Measurements from ENCODE around the gene ACP4.
"Not testable (repeated sequence)": the region's sequence is repeated elsewhere in the genome, so short reads cannot be mapped to it uniquely, and the experiment has no call there.

ACP4 gene

DNA sequence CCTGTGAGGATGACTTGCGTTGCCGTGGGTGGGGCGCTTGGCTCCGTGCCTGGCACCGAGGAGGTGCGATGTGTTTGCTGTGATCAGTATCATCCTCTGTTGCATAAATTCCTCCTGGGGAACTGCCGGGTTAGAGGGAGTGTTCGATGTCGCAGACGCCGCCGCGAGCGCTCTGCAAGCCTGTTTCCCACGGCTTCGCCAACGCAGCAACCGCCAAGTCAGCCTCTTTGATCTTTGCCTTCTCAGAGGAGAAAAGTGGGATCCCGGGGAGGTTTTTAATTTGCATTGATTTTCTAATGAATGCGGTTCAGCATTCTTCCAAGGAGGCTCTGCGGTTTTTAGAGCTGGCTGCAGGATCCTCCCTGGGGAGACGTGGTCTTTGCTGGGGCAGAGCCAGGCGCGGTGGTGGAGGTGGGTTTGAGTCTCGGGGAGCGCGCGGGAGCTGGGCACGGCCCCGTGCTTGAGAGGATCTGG lies 12.3 kb upstream of the ACP4 start:
- no peak for DNase-seq

DNA sequence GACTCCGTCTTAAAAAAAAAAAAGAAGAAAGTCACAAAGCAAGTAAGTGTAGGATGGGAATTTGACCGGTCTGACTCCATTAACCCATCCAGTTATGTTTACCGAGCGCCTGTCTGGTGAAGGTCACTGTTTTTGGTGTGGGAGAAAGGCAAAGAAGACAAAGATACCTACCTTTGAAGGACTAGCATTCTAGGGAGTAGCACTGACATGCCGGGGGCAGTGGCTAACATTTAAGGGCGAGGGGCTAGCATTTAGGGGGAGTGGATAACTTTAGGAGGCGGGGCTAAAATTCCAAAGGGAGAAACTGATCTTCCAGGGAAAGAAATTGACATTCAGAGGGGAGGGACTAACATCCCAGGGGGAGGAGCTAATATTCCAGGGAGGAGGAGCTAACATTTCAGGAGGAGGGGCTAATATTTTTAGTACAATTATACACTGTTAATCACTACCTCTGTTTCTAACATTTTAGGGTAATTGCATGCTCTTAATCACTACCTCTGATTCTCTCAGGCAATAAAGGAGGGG lies 11.2 kb upstream of the ACP4 start:
- no peak for DNase-seq

DNA sequence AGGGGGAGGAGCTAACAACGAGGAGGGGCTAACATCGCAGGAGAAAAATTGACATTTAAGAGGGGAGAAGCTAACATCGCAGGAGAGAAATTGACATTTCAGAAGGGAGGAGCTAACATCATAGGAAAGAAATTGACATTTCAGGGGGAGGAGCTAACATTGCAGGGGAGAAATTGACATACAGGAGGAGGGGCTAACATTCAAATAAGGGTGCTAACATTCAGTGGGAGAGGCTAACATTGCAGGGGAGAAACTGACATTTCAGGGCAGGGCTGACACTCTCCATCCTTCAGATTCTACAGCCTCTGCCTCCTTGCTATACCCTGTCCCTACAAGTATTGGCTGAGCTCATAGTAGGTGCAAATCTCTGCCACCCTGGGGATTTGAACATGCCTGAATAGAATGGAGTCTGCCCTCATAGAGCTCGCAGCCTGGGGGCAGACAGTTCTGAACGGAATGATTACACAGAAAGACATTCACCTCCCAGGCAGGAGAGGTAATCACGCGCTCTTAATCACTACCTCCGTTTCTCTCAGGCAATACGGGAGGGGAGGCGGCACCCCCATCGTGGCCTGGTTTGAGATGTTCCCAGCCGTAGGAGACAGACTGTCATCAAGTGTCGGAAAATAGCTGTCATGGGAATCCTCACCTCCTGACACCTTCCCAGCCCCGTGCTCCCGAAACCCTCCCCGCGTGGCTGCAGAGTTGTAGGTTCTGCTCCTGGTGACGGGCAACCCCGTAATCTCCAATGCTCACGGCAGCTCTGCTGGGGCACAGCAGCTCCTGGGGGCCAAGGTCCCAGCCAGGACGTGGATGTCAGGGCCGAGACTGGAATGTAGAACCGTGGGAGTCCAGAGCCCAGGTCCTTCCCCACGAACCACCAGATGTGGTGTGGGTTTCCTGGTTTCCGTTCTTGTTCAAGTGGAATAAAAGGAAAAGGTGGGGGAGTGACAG lies 10.4 kb upstream of the ACP4 start:
- no peak for DNase-seq

- DNase-seq: no peak
Observed at GRCh38 chr19:50780753-50781435, 9.3 kb upstream of the ACP4 start.

DNA sequence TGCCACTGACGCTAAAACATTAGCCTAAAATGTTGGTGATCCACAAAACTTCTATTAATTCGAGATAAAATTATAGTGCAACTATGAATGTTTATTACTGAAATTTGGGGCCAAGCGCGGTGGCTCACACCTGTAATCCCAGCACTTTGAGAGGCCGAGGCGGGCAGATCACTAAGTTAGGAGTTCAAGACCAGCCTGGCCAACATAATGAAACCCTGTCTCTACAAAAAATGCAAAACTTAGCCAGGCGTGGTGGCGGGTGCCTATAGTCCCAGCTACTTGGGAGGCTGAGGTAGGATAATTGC lies 6.4 kb upstream of the ACP4 start:
- DNase-seq: not testable (repeated sequence)

DNA sequence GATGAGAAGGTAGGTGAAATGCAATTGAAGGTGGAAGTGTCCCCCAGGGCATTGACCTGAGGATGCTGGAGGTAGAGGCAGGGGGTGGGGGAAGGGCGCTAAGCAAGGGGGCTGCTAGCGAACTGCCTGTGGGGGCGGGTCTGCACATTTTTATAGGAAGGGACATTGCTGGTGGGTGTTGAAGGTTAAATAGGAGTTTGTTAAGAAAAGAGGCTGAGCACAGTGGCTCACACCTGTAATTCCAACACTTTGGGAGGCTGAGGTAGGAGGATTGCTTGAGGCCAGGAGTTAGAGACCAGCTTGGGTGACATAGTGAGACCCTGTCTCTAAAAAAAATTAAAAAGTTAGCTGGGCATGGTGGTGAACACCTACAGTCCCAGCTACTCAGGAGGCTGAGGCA lies 5.5 kb upstream of the ACP4 start:
- DNase-seq: no peak

- no peak for DNase-seq
Observed at GRCh38 chr19:50785329-50785728, 4.9 kb upstream of the ACP4 start.

DNA sequence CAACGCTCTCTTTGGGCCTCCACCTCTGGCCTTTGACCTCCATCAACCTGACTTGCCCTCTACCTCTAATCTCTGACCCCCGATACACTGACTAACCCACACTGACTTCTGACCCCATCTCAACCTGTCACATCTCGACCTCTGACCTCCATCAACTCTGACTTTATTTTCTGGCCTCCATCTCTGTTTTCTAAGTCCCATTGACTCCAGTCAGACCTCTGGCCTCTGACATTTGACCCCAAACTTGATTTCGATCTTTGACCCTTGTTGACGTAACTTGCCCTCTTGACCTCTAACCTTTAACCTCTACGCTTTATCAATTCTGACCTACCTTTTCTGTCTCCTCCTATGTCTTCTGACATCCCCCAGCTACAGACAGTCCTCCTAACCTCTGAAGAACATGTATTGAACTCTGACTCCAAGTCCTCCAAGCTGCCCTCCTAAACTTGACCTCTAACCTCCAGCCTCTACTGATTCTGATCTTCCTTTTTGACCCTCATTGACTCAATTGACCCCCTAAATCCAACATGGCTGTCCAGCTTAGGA lies 780 bp downstream of the ACP4 start:
- DNase-seq: no peak

- no peak for DNase-seq
Observed at GRCh38 chr19:50791594-50792271, 1.5 kb downstream of the ACP4 start.

DNA sequence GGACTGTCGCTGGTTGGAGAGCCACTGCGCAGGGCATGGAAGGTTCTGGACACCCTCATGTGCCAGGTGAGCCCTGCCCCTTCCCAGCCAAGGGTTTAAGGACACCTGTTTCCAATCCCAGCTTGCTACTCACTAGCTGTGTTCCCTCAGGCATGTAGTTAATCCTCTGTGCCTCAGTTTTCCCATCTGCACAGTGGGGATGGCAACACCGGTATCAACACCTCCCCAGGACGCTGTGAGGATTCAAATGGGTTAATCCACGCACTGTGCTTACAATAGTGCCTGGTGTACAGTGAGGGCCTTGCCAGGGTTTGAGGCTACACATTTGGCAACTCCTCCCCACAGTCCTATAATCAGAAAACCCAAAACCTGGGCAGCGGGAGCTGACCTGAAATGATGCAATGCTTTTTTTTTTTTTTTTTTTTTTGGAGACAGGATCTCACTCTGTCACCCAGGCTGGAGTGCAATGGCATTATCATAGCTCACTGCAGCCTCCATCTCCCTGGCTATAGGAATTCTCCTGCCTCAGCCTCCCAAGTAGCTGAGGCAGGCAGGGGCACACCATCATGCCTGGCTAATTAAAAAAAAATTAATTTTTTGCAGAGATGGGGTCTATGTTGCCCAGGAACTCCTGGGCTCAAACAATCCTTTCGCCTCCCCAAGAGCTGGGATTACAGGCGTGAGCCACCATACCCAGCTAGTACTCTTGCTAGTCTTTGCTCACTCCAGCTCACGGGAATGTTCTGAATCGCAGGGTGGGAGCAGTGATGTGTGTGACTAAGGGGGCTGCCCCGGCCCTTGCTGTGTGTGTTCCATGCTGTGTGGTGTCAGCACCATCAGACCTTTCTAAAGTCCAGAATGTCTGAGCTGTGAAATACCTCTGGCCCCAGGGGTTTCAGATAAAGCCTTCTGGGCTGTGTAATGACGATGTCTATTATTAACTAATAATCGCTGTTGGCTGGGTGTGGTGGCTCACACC lies 2.3 kb downstream of the ACP4 start:
- DNase-seq: no peak

- DNase-seq: no peak
Observed at GRCh38 chr19:50793558-50794065, 3.4 kb downstream of the ACP4 start.

GRCh38 chr19:50794074-50794875 lies 4.1 kb downstream of the ACP4 start:
- DNase-seq: no peak

DNA sequence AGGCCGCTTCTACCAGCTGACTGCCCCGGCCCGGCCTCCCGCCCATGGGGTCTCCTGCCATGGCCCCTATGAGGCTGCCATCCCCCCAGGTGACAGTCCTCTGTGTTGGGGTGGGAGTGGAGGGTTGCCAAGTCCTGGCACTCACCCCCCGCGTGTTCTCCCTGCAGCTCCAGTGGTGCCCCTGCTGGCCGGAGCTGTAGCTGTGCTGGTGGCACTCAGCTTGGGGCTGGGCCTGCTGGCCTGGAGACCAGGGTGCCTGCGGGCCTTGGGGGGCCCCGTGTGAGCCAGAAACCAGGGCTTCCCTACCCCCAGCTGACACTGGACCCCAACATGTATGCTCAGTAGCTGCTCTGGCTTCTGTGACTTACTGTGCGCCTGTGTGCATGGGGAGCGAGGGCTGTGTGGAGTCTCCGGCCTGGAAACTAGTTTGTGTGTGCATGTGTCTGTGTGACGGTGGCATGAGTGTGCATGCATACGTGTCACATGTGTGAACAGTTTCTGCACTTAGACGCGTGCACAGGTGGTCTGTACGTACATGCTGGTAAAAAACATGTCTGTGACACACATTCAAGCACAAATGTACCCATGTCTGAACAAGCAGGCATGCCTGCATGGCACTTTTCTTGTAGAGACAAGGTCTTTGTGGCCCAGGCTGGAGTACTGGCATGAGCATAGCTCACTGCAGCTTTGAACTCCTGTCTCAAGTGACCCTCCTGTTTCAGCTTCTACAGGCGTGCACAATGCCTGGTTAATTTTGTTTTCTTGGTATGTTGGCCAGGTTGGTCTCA lies 4.9 kb downstream of the ACP4 start:
- DNase-seq: no peak

DNA sequence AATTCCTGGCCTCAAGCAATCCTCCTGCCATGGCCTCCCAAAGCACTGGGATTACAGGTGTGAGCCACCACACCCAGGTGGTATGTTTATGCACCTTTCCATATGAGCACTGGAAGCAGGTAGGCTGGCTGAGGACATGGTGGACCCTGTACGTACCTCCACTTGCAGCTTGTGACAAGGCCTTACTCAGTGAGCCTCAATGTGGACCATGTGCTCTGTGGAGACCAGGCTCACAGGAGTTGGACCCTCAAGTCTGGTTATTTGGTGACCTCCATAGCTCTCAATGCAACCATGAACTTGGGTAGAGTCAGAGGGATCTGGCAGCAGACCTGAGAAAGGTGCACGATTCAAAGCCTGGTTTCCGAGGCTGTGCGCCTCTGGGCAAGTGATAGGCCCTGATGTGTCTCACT lies 5.5 kb downstream of the ACP4 start:
- DNase-seq: no peak

DNA sequence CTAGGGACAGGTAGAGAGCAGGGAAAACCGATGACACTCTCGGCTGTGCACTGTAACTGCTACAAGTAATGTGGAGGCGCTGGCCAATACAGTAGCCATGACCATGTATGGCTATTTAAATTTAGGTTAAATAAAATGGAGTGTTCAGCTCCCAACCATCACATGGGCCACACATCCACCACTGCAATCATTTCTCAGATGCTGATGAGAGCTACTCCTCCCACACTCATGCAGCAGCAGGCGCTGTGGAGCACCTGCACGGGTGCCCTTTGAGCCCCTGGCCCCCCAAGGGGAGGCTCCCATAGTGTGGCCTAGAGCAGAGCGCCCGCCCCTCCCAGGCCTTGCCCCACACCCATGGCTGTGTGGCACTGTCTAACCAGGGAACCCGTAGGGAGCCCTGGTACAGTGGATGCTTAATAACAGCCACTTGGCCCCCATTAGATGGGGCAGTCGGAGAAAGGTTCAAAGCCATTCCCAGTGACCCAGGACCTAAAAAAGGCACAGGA lies 6.0 kb downstream of the ACP4 start:
- DNase-seq: no peak

- DNase-seq: no peak
Observed at GRCh38 chr19:50796634-50797428, 6.6 kb downstream of the ACP4 start.

GRCh38 chr19:50797429-50797780 lies 7.2 kb downstream of the ACP4 start:
- no peak for DNase-seq

- DNase-seq: no peak
Observed at GRCh38 chr19:50797781-50798658, 7.8 kb downstream of the ACP4 start.

Measured in right forelimb (tissue), 1 donor.